Stimulated activated CD4-positive, alpha-beta T cell treated with anti-CD3 and anti-CD28 coated beads, Interleukin-4, amount 100 ng/mL, for 24 hours (primary cell): ENCODE data around the gene CEACAM4.
"Not testable (repeated sequence)": the region's sequence is repeated elsewhere in the genome, so short reads cannot be mapped to it uniquely, and the experiment has no call there.

Experiments
- DNase-seq: peaks from one replicate; pipeline ENCODE4 v3.0.0-alpha.2; 2020

Gene CEACAM4

DNA sequence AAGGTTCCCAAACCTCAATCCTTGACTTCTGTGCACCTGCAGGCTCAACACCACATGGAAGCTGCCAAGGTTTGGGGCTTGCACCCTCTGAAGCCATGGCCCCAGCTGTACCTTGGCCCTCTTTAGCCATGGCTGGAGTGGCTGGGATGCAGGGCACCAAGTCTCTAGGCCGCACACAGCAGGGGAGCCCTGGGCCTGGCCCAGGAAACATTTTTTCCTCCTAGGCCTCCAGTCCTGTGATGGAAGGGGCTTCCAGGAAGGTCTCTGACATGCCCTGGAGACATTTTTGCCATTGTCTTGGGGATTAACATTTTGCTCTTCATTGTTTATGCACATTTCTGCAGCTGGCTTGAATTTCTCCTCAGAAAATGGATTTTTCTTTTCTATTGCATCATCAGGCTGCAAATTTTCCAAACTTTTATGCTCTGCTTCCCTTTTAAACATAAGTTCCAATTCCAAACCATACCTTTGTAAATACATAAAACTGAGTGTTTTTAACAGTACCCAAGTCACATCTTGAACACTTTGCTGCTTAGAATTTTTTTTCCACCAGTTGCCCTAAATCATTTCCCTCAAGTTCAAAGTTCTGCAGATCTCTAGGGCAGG lies 44.2 kb downstream of the CEACAM4 start:
- DNase-seq, result not testable (repeated sequence)

DNA sequence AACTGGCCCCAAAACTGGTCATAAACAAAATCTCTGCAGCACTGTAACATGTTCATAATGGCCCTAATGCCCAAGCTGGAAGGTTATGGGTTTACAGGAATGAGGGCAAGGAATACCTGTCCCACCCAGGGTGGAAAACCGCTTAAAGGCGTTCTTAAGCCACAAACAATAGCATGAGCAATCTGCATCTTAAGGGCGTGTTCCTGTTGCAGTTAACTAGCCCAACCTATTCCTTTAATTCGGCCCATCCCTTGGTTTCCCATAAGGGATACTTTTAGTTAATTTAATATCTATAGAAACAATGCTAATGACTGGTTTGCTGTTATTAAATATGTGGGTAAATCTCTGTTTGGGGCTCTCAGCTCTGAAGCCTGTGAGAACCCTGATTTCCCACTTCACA lies 45.8 kb downstream of the CEACAM4 start:
- not testable (repeated sequence) for DNase-seq

DNA sequence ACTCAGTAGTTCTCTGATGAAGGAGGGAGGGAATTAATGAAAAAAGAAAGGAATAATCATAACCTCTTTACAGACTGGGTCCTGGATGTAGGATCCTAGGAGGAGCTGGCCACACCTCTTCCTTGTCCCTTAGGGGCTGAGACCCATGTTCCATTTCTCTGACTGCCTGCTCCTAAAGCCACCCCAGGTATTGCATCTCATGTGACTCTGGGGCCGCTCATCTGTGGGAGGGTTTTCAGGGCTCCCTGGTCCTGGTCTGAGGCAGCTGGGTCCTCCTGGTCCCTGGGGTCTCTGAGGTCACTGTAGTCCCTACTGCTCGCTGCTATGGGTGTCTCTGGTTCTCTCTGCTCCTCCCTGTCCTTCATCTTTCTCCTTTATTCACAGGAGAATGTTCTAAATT lies 48.0 kb downstream of the CEACAM4 start:
- no peak for DNase-seq

DNA sequence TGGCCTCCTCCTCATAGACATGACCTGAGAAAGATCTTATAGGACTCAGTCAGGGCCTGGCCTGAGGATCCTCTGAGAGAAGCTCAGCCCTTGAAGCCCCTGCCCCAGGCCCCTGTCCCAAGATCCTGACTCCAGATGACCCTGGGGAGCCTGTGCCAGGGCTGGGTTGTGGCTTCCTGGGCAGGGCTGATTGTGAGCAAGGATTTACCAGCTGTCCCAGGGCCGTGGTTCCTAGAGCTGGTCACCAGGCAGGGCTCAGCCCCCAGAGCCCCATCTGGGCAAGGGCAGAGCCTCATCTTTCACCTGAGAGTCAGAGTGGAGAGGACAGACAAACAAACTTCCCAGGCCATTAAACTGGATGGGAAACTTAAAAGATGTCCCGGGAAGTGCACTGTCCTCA lies 49.0 kb downstream of the CEACAM4 start:
- DNase-seq, result no peak

DNA sequence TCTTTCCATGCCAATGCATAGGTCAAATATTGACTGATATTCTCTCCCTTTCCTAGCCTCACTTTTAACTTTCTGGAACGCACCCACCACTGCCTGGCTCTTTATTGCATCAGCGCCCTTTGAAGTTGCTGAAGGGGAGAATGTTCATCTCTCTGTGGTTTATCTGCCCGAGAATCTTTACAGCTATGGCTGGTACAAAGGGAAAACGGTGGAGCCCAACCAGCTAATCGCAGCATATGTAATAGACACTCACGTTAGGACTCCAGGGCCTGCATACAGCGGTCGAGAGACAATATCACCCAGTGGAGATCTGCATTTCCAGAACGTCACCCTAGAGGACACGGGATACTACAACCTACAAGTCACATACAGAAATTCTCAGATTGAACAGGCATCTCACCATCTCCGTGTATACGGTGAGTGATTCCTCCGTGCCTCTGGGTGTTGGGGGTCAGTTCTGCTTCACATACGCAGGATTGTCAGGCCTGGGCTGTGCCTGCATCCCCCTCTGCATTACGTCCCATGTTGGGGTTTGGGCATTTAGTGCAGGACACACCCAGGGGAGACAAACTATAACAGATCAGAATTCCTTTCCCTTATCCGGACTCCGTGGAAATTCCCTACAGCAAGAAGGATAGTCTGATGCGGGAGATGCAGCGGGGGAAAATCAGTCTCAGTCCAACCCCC lies 49.6 kb downstream of the CEACAM4 start:
- no peak for DNase-seq

DNA sequence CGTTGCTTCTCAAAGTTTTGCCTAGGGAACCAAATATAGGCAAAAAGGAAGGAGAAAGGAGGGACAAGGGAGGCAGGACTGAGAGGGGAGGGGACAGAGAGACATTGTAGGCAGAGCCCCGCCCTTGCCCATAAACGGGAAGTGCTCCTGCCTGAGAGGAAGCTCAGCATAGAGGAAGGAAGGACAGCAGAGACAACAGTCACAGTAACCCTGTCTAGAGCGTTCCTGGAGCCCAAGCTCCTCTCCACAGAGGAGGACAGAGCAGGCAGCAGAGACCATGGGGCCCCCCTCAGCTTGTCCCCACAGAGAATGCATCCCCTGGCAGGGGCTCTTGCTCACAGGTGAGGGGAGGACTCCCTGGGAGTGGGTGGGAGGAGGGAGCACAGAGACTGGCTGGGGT lies 50.9 kb downstream of the CEACAM4 start, which contains the start of gene CEACAM21:
TSS of gene CEACAM21 (plus strand) at position 169 of the 400 bp plus-strand sequence. CDS start at position 278, 109 bp downstream.
- peak; percentile 61 for DNase-seq

DNA sequence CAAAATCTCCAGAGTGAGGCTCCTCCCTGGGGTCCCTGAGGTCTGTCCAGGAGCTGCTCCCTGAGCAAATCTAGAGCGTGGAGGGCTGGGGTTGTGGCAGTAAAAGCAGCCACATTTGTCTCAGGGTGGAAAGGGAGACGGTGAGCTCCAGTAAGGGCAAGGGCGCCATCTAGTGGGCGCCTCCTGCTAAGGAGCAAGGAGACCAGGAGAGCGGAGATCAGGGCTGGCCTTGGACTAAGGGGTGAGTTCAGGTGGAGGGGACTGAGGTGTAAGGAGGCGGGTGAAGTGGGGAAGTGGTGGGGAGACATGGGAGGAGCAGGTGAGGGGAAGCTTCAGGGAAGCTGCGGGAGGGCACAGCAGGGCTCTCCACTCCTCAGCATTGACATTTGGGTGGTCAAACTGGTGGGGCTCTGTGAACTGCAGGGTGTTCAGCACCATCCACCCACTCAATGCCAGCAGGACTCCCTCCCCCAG lies 56.2 kb downstream of the CEACAM4 start:
- DNase-seq, result peak; percentile 89

DNA sequence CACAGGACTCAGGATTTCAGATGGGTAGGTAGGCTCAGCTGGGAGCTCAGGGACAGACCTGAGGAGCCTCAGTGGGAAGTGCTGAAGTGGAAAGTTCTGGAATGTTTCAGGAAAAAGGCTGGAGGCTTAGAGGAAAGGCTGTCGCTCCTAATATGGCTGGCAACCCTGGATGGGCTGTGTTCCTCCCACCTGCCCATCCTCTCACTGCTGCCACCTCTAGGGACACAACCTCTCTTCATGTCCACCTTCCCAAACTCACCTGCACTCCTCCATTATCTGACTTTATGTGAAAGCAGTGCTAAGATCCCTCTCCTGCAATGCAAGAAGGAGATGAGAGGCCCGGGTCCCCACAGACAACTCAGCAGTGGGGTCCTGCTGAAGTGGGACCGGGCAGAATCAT lies 56.7 kb downstream of the CEACAM4 start:
- DNase-seq, result no peak

DNA sequence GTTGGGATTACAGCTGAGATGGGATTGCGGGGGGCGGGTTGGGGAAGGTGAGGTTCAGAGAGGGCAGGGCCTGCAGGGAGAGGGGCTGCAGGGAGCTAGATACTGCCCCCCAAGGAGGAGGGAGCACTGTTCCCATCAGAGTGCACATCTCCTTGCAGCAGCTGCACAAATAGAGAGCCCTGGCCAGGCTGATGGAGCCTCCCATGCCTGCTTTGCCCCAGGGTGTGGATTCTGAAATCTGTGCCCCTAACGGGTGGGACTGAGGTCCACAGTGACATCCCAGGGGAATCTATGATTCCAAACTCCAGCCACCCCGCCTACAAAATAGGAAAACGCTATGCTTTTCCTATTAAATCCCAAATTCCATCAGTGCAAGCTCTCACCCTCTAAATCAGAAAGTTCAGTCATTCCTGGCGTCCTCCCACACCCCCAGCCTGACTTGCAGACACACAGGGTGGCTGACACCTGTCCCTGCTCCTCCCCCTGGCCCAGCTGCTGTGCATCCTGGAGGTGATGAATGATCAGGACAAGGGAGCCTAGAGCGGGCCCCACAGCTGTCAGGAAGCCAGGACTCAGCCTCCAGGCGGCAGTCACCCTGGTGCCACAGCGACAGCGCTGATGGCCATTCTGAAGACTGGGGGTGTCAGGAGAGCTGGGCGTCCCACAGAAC lies 57.3 kb downstream of the CEACAM4 start:
- DNase-seq, result no peak
